Measurements from ENCODE around the gene NRXN3. TPM values are rescaled to one million over a fixed set of nuclear protein-coding genes. Genes with fewer than 3 reads are reported as not detected.

The NRXN3 gene
- total and polyA plus RNA-seq, 2 of the 4 experiments (the other 2 are of a cell fraction) = 4.8 to 25.1 TPM

GRCh38 chr14:79557309-79557708, 1387.1 kb downstream of the NRXN3 start:
- in situ Hi-C loops (cut with MboI; ENCODE audit: low sequenced_read_pairs) (no loop called here), intact Hi-C loops (cut with micrococcal nuclease) (no loop called here), dilution Hi-C loops (cut with HindIII; ENCODE audit: low sequenced_read_pairs, unreplicated experiment) (no loop called here)
- H3K23ac ChIP-seq (ENCODE audit: low read depth, low read length) = no peak overlapping the region
- POLR2A ChIA-PET (ENCODE audit: unreplicated experiment) = no interaction called here
- no peak overlapping the region for H3K4ac ChIP-seq (ENCODE audit: low read depth, low read length)
- ATAC-seq (ENCODE audit: low read depth) = no peak
- WGBS, 2 experiments (ENCODE audit: extremely low coverage in 2 of 2, insufficient read length in 1 of 2) = no CpG with 5 or more reads among the region's 3 CpGs
- no peak overlapping the region for H3K4me2 ChIP-seq (ENCODE audit: low read depth, low read length)
- no peak overlapping the region for H3K14ac ChIP-seq (replicated peaks; ENCODE audit: low read depth, low read length)
- no peak overlapping the region for H2AK9ac ChIP-seq (replicated peaks; ENCODE audit: low read depth, low read length, poor library complexity)
- H3K4me3 ChIP-seq (ENCODE audit: insufficient read depth, low read depth, low read length) = no peak overlapping the region
- H3K27me3 ChIP-seq (ENCODE audit: control insufficient read depth, insufficient read depth, low read length) = no peaks in the 10 kb centered on the region
- no peak overlapping the region for H4K91ac ChIP-seq (ENCODE audit: insufficient read depth, low read depth, low read length)
- no peaks in the 10 kb centered on the region for H3K9me1 ChIP-seq (ENCODE audit: insufficient read depth, low read length)
- H2AK5ac ChIP-seq (ENCODE audit: low read depth, low read length) = no peak overlapping the region
- no peak overlapping the region for H2BK20ac ChIP-seq (ENCODE audit: low read depth, low read length)
- no peak overlapping the region for H4K5ac ChIP-seq (ENCODE audit: low read depth, low read length)
- no peaks in the 10 kb centered on the region for H4K20me1 ChIP-seq (ENCODE audit: insufficient read depth, low read length)
- H2AFZ ChIP-seq (replicated peaks; ENCODE audit: low read length, poor library complexity) = no peak overlapping the region
- H3K9ac ChIP-seq (ENCODE audit: low read depth, low read length) = no peak overlapping the region
- no peak overlapping the region for H2BK5ac ChIP-seq (ENCODE audit: low read depth, low read length, poor library complexity, severe bottlenecking)
- no peaks in the 10 kb centered on the region for H3K9me3 ChIP-seq (ENCODE audit: control insufficient read depth, insufficient read depth, low read length)
- no peak for DNase-seq
- H3K18ac ChIP-seq (ENCODE audit: low read depth, low read length) = no peak overlapping the region
- CTCF ChIA-PET = no interaction called here
- no peak overlapping the region for H2BK120ac ChIP-seq (ENCODE audit: low read depth, low read length)
- no peak overlapping the region for H2BK15ac ChIP-seq (ENCODE audit: low read depth, low read length)
- no peak overlapping the region for H4K8ac ChIP-seq (ENCODE audit: low read depth in 2 of 2, low read length in 2 of 2)
- no peaks in the 10 kb centered on the region for H3K36me3 ChIP-seq (ENCODE audit: control insufficient read depth, insufficient read depth, low read length)
- H3K79me1 ChIP-seq (ENCODE audit: low read depth in 1 of 2, low read length in 2 of 2) = no peaks in the 10 kb centered on the region
- no TSS peak for BruUV-seq (replicated peaks)
- no peak overlapping the region for H3K56ac ChIP-seq (ENCODE audit: extremely low read depth, insufficient read depth, low read length)
- no peak overlapping the region for H3K27ac ChIP-seq (ENCODE audit: insufficient read depth, low read length)
- TF ChIP-seq USF2 (IDR thresholded peaks at IDR 0.05; ENCODE audit: low read depth, low read length) (no peak), RAD21 (IDR thresholded peaks at IDR 0.05; ENCODE audit: low read length) (no peak), RCOR1 (IDR thresholded peaks at IDR 0.05; ENCODE audit: insufficient replicate concordance, low read length) (no peak), RFX5 (IDR thresholded peaks at IDR 0.05; ENCODE audit: low read depth, low read length) (no peak), POLR2A (IDR thresholded peaks at IDR 0.05; ENCODE audit: low read depth, low read length) (no peak), MAFK (IDR thresholded peaks at IDR 0.05; ENCODE audit: low read depth, low read length) (no peak)
- peaks cover 4% of the 10 kb centered on the region; the same call in 1 of the 2 replicates for H3K4me1 ChIP-seq (ENCODE audit: control insufficient read depth, insufficient read depth, low read length)

All from IMR-90 (cell line).